ENCODE data around the gene IMPA2. TPM values are rescaled to one million over a fixed set of nuclear protein-coding genes. Genes with fewer than 3 reads are reported as not detected.

IMPA2 gene
- total and polyA plus RNA-seq, 2 of the 13 experiments (the other 11 are each of a cell fraction or from before 2014, with no cell fraction given), result 37.8 to 71.8 TPM

DNA sequence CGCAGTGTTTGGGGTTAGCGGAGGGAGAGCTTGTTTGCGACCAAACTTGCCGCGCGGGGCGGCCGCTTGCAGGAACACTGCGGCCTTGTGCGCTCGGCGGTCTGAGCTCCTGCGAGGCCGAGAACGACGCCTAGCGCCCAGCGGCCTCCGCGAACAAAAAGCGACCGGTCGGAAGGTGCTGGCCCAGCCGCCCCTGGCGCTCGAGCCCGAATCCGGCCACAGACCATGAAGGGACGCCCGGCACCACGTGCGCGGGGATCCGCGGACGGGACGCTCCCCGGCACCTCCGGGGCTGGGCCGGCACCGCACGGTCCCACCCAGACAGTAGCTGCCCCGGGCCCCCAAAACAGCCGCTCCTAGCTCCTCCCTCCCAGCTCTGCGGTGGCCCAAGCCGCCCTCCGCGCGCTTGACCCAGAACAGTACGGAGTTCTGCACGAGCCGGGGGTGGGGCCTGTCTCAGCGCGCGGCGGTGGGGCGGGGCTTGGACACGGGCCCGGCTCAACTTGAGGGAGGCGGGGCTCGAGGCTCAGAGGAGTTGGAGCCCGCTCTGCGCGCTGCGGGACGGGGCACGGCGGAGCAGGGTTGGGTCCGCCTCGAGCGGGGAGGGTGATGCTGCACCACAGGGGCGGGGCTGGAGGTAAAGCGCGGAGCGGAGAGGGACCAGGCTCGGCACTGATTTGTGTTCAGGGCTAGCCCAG, 664 bp upstream of the IMPA2 start (continued):
- TF ChIP-seq, protein P1, sequence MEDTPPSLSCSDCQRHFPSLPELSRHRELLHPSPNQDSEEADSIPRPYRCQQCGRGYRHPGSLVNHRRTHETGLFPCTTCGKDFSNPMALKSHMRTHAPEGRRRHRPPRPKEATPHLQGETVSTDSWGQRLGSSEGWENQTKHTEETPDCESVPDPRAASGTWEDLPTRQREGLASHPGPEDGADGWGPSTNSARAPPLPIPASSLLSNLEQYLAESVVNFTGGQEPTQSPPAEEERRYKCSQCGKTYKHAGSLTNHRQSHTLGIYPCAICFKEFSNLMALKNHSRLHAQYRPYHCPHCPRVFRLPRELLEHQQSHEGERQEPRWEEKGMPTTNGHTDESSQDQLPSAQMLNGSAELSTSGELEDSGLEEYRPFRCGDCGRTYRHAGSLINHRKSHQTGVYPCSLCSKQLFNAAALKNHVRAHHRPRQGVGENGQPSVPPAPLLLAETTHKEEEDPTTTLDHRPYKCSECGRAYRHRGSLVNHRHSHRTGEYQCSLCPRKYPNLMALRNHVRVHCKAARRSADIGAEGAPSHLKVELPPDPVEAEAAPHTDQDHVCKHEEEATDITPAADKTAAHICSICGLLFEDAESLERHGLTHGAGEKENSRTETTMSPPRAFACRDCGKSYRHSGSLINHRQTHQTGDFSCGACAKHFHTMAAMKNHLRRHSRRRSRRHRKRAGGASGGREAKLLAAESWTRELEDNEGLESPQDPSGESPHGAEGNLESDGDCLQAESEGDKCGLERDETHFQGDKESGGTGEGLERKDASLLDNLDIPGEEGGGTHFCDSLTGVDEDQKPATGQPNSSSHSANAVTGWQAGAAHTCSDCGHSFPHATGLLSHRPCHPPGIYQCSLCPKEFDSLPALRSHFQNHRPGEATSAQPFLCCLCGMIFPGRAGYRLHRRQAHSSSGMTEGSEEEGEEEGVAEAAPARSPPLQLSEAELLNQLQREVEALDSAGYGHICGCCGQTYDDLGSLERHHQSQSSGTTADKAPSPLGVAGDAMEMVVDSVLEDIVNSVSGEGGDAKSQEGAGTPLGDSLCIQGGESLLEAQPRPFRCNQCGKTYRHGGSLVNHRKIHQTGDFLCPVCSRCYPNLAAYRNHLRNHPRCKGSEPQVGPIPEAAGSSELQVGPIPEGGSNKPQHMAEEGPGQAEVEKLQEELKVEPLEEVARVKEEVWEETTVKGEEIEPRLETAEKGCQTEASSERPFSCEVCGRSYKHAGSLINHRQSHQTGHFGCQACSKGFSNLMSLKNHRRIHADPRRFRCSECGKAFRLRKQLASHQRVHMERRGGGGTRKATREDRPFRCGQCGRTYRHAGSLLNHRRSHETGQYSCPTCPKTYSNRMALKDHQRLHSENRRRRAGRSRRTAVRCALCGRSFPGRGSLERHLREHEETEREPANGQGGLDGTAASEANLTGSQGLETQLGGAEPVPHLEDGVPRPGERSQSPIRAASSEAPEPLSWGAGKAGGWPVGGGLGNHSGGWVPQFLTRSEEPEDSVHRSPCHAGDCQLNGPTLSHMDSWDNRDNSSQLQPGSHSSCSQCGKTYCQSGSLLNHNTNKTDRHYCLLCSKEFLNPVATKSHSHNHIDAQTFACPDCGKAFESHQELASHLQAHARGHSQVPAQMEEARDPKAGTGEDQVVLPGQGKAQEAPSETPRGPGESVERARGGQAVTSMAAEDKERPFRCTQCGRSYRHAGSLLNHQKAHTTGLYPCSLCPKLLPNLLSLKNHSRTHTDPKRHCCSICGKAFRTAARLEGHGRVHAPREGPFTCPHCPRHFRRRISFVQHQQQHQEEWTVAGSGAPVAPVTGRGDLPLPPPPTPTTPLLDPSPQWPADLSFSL (CRISPR knock-in tag; IDR thresholded peaks at IDR 0.05), result no peak
- TF ChIP-seq ZNF484 (CRISPR knock-in tag; IDR thresholded peaks at IDR 0.05; ENCODE audit: borderline replicate concordance, low read depth) (no peak), RARG (CRISPR knock-in tag; IDR thresholded peaks at IDR 0.05; ENCODE audit: low read depth) (peak; percentile 56; the same call in 1 of the 2 replicates), KAT8 (CRISPR knock-in tag; IDR thresholded peaks at IDR 0.05) (peak; percentile 75), CENPX (CRISPR knock-in tag; IDR thresholded peaks at IDR 0.05) (no peak), ZNF33B (CRISPR knock-in tag; IDR thresholded peaks at IDR 0.05) (peak; percentile 55; the same call in 1 of the 2 replicates), KLF9 (CRISPR knock-in tag; IDR thresholded peaks at IDR 0.05; ENCODE audit: low read depth) (peak; percentile 53; the same call in 1 of the 2 replicates), ZNF354B (CRISPR knock-in tag; IDR thresholded peaks at IDR 0.05) (no peak; the same call in 1 of the 2 replicates), ZFYVE20 (CRISPR knock-in tag; IDR thresholded peaks at IDR 0.05; ENCODE audit: borderline replicate concordance, low read depth) (no peak), GLI4 (CRISPR knock-in tag; IDR thresholded peaks at IDR 0.05; ENCODE audit: borderline replicate concordance) (peak; percentile 96), HDAC6 (IDR thresholded peaks at IDR 0.05; ENCODE audit: low read depth, low read length) (no peak), ZNF441 (CRISPR knock-in tag; IDR thresholded peaks at IDR 0.05; ENCODE audit: borderline replicate concordance) (peak; percentile 78; the same call in 1 of the 2 replicates), ONECUT2 (CRISPR knock-in tag; IDR thresholded peaks at IDR 0.05) (no peak), KDM1A (CRISPR knock-in tag; IDR thresholded peaks at IDR 0.05) (peak; percentile 28; the same call in 1 of the 2 replicates)
- TF ChIP-seq, protein P2, sequence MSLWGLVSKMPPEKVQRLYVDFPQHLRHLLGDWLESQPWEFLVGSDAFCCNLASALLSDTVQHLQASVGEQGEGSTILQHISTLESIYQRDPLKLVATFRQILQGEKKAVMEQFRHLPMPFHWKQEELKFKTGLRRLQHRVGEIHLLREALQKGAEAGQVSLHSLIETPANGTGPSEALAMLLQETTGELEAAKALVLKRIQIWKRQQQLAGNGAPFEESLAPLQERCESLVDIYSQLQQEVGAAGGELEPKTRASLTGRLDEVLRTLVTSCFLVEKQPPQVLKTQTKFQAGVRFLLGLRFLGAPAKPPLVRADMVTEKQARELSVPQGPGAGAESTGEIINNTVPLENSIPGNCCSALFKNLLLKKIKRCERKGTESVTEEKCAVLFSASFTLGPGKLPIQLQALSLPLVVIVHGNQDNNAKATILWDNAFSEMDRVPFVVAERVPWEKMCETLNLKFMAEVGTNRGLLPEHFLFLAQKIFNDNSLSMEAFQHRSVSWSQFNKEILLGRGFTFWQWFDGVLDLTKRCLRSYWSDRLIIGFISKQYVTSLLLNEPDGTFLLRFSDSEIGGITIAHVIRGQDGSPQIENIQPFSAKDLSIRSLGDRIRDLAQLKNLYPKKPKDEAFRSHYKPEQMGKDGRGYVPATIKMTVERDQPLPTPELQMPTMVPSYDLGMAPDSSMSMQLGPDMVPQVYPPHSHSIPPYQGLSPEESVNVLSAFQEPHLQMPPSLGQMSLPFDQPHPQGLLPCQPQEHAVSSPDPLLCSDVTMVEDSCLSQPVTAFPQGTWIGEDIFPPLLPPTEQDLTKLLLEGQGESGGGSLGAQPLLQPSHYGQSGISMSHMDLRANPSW (CRISPR knock-in tag; IDR thresholded peaks at IDR 0.05; ENCODE audit: borderline replicate concordance), result no peak; the same call in 1 of the 2 replicates
- TF ChIP-seq, protein P3, sequence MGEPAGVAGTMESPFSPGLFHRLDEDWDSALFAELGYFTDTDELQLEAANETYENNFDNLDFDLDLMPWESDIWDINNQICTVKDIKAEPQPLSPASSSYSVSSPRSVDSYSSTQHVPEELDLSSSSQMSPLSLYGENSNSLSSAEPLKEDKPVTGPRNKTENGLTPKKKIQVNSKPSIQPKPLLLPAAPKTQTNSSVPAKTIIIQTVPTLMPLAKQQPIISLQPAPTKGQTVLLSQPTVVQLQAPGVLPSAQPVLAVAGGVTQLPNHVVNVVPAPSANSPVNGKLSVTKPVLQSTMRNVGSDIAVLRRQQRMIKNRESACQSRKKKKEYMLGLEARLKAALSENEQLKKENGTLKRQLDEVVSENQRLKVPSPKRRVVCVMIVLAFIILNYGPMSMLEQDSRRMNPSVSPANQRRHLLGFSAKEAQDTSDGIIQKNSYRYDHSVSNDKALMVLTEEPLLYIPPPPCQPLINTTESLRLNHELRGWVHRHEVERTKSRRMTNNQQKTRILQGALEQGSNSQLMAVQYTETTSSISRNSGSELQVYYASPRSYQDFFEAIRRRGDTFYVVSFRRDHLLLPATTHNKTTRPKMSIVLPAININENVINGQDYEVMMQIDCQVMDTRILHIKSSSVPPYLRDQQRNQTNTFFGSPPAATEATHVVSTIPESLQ (CRISPR knock-in tag; conservative IDR thresholded peaks at IDR 0.05), result no peak
- TF ChIP-seq, protein P4, sequence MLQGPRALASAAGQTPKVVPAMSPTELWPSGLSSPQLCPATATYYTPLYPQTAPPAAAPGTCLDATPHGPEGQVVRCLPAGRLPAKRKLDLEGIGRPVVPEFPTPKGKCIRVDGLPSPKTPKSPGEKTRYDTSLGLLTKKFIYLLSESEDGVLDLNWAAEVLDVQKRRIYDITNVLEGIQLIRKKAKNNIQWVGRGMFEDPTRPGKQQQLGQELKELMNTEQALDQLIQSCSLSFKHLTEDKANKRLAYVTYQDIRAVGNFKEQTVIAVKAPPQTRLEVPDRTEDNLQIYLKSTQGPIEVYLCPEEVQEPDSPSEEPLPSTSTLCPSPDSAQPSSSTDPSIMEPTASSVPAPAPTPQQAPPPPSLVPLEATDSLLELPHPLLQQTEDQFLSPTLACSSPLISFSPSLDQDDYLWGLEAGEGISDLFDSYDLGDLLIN (CRISPR knock-in tag; IDR thresholded peaks at IDR 0.05; ENCODE audit: borderline replicate concordance), result no peak

Measured in HepG2 (cell line).